ENCODE measurements around the gene ACOT11.

DNA sequence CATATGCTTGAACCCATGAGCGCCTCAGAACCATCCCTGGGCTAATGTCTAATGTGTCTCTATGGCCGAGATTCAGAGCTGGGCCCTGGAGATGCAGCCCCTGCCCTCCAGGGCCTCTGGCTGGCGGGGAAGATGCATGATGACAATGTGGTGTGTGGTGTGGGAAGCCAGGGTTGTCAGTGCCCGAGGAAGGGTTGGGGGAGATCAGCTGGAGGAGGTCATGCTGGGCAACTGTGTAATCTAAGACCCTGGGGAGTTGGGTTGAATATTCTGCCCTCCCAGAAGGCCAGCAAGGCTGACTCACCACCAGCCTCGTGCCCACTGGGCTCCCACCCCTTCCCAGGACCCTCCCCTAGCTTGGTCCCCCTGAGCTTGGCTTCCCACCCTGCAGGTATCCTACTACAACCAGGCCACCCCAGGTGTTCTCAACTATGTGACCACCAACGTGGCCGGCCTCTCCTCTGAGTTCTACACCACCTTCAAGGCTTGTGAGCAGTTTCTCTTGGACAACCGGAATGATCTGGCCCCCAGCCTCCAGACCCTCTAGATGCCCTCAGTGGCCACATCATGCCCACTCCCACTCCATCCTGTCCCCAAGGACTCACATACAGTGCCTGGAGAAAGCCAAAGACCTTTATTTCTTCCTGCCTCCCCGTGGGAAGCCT, 60.7 kb downstream of the ACOT11 start:
- TF ChIP-seq CTCF (conservative IDR thresholded peaks at IDR 0.05; ENCODE audit: low read depth, low read length) (no peak), USF2 (IDR thresholded peaks at IDR 0.05; ENCODE audit: low read depth, low read length) (no peak)
